ENCODE results near the gene HOXB1.
A peak's percentile ranks its signal among the peaks of the same experiment; 100 is the strongest.
"Not testable (repeated sequence)": the region's sequence is repeated elsewhere in the genome, so short reads cannot be mapped to it uniquely, and the experiment has no call there.

The HOXB1 gene

DNA sequence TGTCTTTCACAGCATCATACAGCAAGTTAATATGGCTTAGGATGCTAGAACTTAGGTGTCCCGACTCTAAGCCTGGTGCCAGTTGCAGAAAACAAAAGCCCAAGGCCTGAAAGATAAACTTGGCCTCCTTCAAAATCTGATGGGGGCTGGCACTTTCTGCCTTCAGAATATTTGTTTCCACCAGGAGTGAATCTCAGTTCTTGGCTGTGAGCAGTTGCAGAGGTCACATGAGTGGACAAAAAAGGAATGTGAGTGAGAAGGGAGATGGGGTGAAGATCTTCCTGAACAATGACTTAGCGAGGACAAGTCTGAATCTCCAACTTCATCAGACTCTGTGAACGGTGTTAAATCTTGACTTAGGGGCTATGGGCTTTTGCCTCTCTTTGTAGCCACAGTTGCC is 46.6 kb downstream of the HOXB1 start:
- in situ Hi-C loops (cut with HindIII; ENCODE audit: low sequenced_read_pairs), result no loop called here
- DNase-seq (ENCODE audit: low read depth), result no peak
- no peak overlapping the region for H3K4me3 ChIP-seq (ENCODE audit: low read depth, low read length)

DNA sequence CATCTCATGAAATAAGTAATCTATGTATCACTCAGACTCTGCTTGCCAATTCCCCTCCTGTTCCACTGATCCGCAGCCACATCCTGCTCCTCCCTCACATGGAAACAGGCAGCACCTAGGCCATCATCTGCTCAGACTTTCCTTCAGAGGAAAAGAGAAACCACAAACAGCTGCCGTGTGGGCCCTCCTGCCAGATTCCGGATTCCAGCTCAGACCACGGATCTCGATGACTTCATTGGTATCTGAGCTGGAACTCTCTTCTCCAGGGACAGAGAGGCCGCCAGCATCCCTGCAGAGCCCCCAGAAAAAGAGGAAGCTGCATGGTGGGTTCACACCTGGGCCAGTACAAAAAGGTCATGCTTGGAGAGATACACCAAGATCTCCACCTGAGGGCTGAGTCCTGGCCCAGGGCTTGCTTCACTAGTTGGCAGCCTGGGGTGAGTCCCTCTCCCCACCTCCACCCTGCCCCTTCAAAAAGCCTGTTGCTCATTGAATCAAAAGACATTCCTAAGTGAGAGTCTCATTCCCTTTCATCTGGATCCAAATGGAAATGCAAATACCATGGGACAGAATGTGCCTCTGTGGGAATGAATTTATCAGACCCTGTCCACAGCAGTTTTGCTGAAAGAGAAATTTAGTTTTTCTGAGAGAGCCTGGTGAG is 47.2 kb downstream of the HOXB1 start:
- H3K4me3 ChIP-seq (ENCODE audit: low read depth, low read length), result no peak overlapping the region
- in situ Hi-C loops (cut with HindIII; ENCODE audit: low sequenced_read_pairs), result no loop called here
- DNase-seq (ENCODE audit: low read depth), result peak; percentile 100
- TF ChIP-seq, protein P1, sequence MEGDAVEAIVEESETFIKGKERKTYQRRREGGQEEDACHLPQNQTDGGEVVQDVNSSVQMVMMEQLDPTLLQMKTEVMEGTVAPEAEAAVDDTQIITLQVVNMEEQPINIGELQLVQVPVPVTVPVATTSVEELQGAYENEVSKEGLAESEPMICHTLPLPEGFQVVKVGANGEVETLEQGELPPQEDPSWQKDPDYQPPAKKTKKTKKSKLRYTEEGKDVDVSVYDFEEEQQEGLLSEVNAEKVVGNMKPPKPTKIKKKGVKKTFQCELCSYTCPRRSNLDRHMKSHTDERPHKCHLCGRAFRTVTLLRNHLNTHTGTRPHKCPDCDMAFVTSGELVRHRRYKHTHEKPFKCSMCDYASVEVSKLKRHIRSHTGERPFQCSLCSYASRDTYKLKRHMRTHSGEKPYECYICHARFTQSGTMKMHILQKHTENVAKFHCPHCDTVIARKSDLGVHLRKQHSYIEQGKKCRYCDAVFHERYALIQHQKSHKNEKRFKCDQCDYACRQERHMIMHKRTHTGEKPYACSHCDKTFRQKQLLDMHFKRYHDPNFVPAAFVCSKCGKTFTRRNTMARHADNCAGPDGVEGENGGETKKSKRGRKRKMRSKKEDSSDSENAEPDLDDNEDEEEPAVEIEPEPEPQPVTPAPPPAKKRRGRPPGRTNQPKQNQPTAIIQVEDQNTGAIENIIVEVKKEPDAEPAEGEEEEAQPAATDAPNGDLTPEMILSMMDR (IDR thresholded peaks at IDR 0.05; ENCODE audit: low read depth, low read length, missing control alignments), result no peak

More for the DNA sequence above, 46.6 kb downstream of the HOXB1 start:
- TF ChIP-seq, protein P1 (IDR thresholded peaks at IDR 0.05; ENCODE audit: low read depth, low read length, missing control alignments), result no peak

DNA sequence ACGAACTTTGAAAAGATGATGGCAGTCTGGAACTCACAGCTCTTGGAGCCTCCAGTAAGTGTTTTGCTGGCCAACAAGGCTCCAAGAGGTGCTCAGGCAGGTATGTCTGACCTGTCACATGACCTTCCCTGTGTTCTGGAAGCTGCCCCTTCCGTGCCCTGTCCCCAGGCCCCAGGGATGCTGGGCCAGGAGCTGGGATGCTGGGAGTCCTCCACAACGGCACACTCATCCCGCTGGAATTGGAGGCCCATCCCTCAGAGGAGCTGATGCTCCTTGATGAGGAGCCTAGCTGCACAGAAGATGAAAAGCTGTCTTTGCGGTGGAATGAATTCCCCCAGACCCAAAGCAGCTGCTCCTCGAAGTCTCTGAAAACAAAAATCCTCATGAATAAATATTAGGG is 47.8 kb downstream of the HOXB1 start:
- no peak overlapping the region for H3K4me3 ChIP-seq (ENCODE audit: low read depth, low read length)
- TF ChIP-seq, protein P1 (IDR thresholded peaks at IDR 0.05; ENCODE audit: low read depth, low read length, missing control alignments), result no peak
- DNase-seq (ENCODE audit: low read depth), result no peak
- in situ Hi-C loops (cut with HindIII; ENCODE audit: low sequenced_read_pairs), result no loop called here

DNA sequence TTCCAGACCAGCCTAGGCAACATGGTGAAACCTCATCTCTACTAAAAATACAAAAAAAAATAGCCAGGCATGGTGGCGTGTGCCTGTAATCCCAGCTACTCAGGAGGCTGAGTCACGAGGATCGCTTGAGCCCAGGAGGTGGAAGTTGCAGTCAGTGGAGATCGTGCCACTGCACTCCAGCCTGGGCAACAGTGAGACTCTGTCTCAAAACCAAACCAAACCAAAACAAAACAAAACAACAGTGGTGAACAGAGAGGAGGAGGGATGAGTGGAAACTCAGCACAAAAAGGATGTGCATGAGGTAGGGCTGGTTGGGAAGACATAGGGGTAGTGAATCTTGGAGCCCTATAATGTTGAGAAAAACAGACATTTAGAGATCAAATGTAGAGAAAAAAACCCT is 48.5 kb downstream of the HOXB1 start:
- H3K4me3 ChIP-seq (ENCODE audit: low read depth, low read length); in situ Hi-C loops (cut with HindIII; ENCODE audit: low sequenced_read_pairs); DNase-seq (ENCODE audit: low read depth): not testable (repeated sequence)

DNA sequence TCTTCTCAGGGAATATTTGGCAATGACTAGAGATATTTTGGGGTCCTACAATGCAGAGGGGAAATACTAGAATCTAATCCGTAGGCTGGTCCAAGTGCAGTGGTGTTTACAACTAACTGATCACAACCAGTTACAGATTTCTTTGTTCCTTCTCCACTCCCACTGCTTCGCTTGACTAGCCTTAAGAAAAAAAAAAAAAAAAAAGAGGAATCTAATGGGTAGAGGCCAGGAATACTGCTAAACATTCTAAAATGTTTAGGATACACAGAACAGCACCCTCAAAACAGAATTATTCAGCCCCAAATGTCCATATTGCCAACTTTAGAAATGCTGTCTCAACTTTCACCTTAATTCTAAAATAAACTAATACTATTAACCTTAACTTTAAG is 51.8 kb downstream of the HOXB1 start:
- in situ Hi-C loops (cut with HindIII; ENCODE audit: low sequenced_read_pairs), result no loop called here
- TF ChIP-seq, protein P1 (IDR thresholded peaks at IDR 0.05; ENCODE audit: low read depth, low read length, missing control alignments), result no peak
- no peak overlapping the region for H3K4me3 ChIP-seq (ENCODE audit: low read depth, low read length)
- no peak for DNase-seq (ENCODE audit: low read depth)
